HEK293 (cell line): ENCODE results near the gene DBF4B.

ENCODE experiments used
- CTCF ChIA-PET: fragments of 350-600 bp; formaldehyde crosslinking; extraction: SDS; loops from one replicate; lab custom pipeline; 2021; ENCODE audit warnings: antibody characterized with exemption; lab: Yijun Ruan, JAX
- POLR2A ChIA-PET: fragments of 300-600 bp; formaldehyde crosslinking; extraction: SDS; loops from one replicate; lab custom pipeline; 2020; ENCODE audit warnings: antibody characterized with exemption, inconsistent platforms; lab: Yijun Ruan, JAX
- H3K27ac ChIP-seq: fragments of 200-500 bp; sonication (Bioruptor generic); 2 replicates; pipeline ENCODE4 v1.5.1; 2014; ENCODE audit warnings: low read depth, low read length, control low read depth, inconsistent platforms; ENCODE audit errors: extremely low read depth
- H3K36me3 ChIP-seq, 2 experiments: fragments of 200-500 bp in 1 of 2; sonication (Bioruptor generic) in 1 of 2; 1 replicate in 1 of 2; 2 replicates in 1 of 2; pipeline ENCODE4 v1.5.1; 2014 to 2017; ENCODE audit warnings: inconsistent platforms in 2 of 2, low read length in 2 of 2; ENCODE audit not compliant: control insufficient read depth in 2 of 2, insufficient read depth in 1 of 2
- H3K4me1 ChIP-seq: fragments of 200-500 bp; sonication (Bioruptor generic); 2 replicates; pipeline ENCODE4 v1.5.1; 2014; ENCODE audit warnings: mild to moderate bottlenecking, low read length, inconsistent platforms; ENCODE audit not compliant: control insufficient read depth, insufficient read depth
- H3K4me3 ChIP-seq: 2 replicates; pipeline ENCODE4 v1.5.1; 2011; ENCODE audit warnings: low read depth, mild to moderate bottlenecking, control low read depth, low read length, moderate library complexity
- H3K9me3 ChIP-seq: fragments of 200-500 bp; sonication (Bioruptor generic); 2 replicates; pipeline ENCODE4 v1.5.1; 2014; ENCODE audit warnings: low read depth, low read length, inconsistent platforms; ENCODE audit not compliant: control insufficient read depth, insufficient read depth
- GLIS1 ChIP-seq: fragments of 450-650 bp; formaldehyde crosslinking; IDR thresholded peaks from 2 replicates; pipeline ENCODE4 v1.5.1; 2016; ENCODE audit warnings: missing biosample characterization, missing genetic modification characterization
- KLF10 ChIP-seq: fragments of 450-650 bp; IDR thresholded peaks from 2 replicates; pipeline ENCODE4 v1.5.1; 2018; ENCODE audit warnings: missing biosample characterization, mild to moderate bottlenecking, missing genetic modification characterization
- MYNN ChIP-seq: fragments of 450-650 bp; formaldehyde crosslinking; IDR thresholded peaks from 2 replicates; pipeline ENCODE4 v1.5.1; 2016; ENCODE audit warnings: missing biosample characterization, missing genetic modification characterization, borderline replicate concordance
- PRDM4 ChIP-seq: fragments of 450-650 bp; formaldehyde crosslinking; IDR thresholded peaks from 2 replicates; pipeline ENCODE4 v1.5.1; 2017; ENCODE audit warnings: missing biosample characterization, missing genetic modification characterization
- SP3 ChIP-seq: fragments of 450-650 bp; formaldehyde crosslinking; IDR thresholded peaks from 2 replicates; pipeline ENCODE4 v1.5.1; 2016; ENCODE audit warnings: missing biosample characterization, missing genetic modification characterization
- YY2 ChIP-seq: fragments of 450-650 bp; formaldehyde crosslinking; IDR thresholded peaks from 2 replicates; pipeline ENCODE4 v1.5.1; 2016; ENCODE audit warnings: missing biosample characterization, missing genetic modification characterization
- ZBTB44 ChIP-seq: fragments of 450-650 bp; IDR thresholded peaks from 2 replicates; pipeline ENCODE4 v1.5.1; 2018; ENCODE audit warnings: missing biosample characterization, mild to moderate bottlenecking, missing genetic modification characterization
- ZNF175 ChIP-seq: fragments of 450-650 bp; formaldehyde crosslinking; IDR thresholded peaks from 2 replicates; pipeline ENCODE4 v1.5.1; 2016; ENCODE audit warnings: missing biosample characterization, missing genetic modification characterization
- ZNF18 ChIP-seq: fragments of 450-650 bp; formaldehyde crosslinking; IDR thresholded peaks from 2 replicates; pipeline ENCODE4 v1.5.1; 2016; ENCODE audit warnings: missing biosample characterization, missing genetic modification characterization
- ZNF2 ChIP-seq: fragments of 450-650 bp; formaldehyde crosslinking; IDR thresholded peaks from 2 replicates; pipeline ENCODE4 v1.5.1; 2016; ENCODE audit warnings: missing biosample characterization, missing genetic modification characterization
- ZNF341 ChIP-seq: fragments of 450-650 bp; formaldehyde crosslinking; IDR thresholded peaks from 2 replicates; pipeline ENCODE4; 2016; ENCODE audit warnings: low read depth, missing biosample characterization, missing genetic modification characterization
- ZNF366 ChIP-seq: fragments of 450-650 bp; formaldehyde crosslinking; conservative IDR thresholded peaks from 2 replicates; pipeline ENCODE4 v1.5.1; 2016; ENCODE audit warnings: missing biosample characterization, missing genetic modification characterization
- ZNF473 ChIP-seq: fragments of 450-650 bp; formaldehyde crosslinking; IDR thresholded peaks from 2 replicates; pipeline ENCODE4 v1.5.1; 2017; ENCODE audit warnings: missing biosample characterization, missing genetic modification characterization
- ZNF48 ChIP-seq: fragments of 450-650 bp; formaldehyde crosslinking; IDR thresholded peaks from 2 replicates; pipeline ENCODE4 v1.5.1; 2016; ENCODE audit warnings: missing biosample characterization, missing genetic modification characterization
- ZNF596 ChIP-seq: fragments of 450-650 bp; IDR thresholded peaks from 2 replicates; pipeline ENCODE4 v1.5.0; 2018; ENCODE audit warnings: missing biosample characterization, mild to moderate bottlenecking, missing genetic modification characterization, moderate library complexity
- ZNF692 ChIP-seq: fragments of 450-650 bp; formaldehyde crosslinking; IDR thresholded peaks from 2 replicates; pipeline ENCODE4 v1.5.1; 2016; ENCODE audit warnings: missing biosample characterization, missing genetic modification characterization
- ZNF701 ChIP-seq: fragments of 450-650 bp; formaldehyde crosslinking; IDR thresholded peaks from 2 replicates; pipeline ENCODE4 v1.5.1; 2016; ENCODE audit warnings: missing biosample characterization, missing genetic modification characterization
- ZNF837 ChIP-seq: fragments of 450-650 bp; formaldehyde crosslinking; IDR thresholded peaks from 2 replicates; pipeline ENCODE4 v1.5.1; 2016; ENCODE audit warnings: missing biosample characterization, missing genetic modification characterization

The DBF4B gene

GRCh38 chr17:44776628-44777393, 68.3 kb downstream of the DBF4B start:
- POLR2A ChIA-PET, result interaction anchor here (1.0 to 1.1 kb wide), 2 partner anchors 21 to 90 kb away, joined by 3 read pairs; no protein-coding TSS in a partner anchor
- Histone ChIP-seq H3K27ac (no peak overlapping the region), H3K36me3 (peaks cover 0 to 14% of the 10 kb centered on the region in 2 experiments; a peak in 1 of 3 replicates), H3K4me3 (no peak overlapping the region), H3K9me3 (no peaks in the 10 kb centered on the region), H3K4me1 (no peaks in the 10 kb centered on the region)
- CTCF ChIA-PET, result interaction anchor here (1.1 to 18.2 kb wide), 11 partner anchors 21 to 358 kb away, joined by 3 to 461 read pairs (median 13); partner anchors contain the start of genes ACBD4, GJC1 and HIGD1B
- TF ChIP-seq MYNN (tag by site-specific recombination), result no peak
- TF ChIP-seq YY2 (tag by site-specific recombination), result no peak
- TF ChIP-seq PRDM4, result no peak
- no peak for TF ChIP-seq ZNF341 (tag by site-specific recombination)

GRCh38 chr17:44777394-44778348, 69.2 kb downstream of the DBF4B start:
- no peak for TF ChIP-seq KLF10 (tag by site-specific recombination)
- TF ChIP-seq GLIS1 (tag by site-specific recombination), result peak; percentile 70
- CTCF ChIA-PET, result interaction anchor here (0.6 to 18.2 kb wide), 24 partner anchors 16 to 663 kb away, joined by 3 to 461 read pairs (median 6); partner anchors contain the start of genes ACBD4, GJC1 and HIGD1B

GRCh38 chr17:44778656-44779210, 70.3 kb downstream of the DBF4B start:
- Histone ChIP-seq H3K27ac (no peak overlapping the region), H3K4me3 (no peak overlapping the region), H3K9me3 (no peaks in the 10 kb centered on the region), H3K4me1 (no peaks in the 10 kb centered on the region), H3K36me3 (peaks cover 0 to 14% of the 10 kb centered on the region in 2 experiments; a peak in 1 of 3 replicates)
- POLR2A ChIA-PET, result interaction anchor here (0.7 to 1.4 kb wide), 4 partner anchors 54 to 370 kb away, joined by 3 to 5 read pairs (median 4); partner anchors contain the start of gene HEXIM1
- CTCF ChIA-PET, result interaction anchor here (0.7 to 18.2 kb wide), 34 partner anchors 8 to 357 kb away, joined by 3 to 461 read pairs (median 6); partner anchors contain the start of genes ACBD4, GJC1 and HIGD1B
- TF ChIP-seq ZNF2, result no peak
- no peak for TF ChIP-seq ZNF175
- no peak for TF ChIP-seq ZNF692 (tag by site-specific recombination)
- TF ChIP-seq ZNF48, result no peak
- TF ChIP-seq ZNF701 (tag by site-specific recombination), result no peak
- no peak for TF ChIP-seq ZNF341 (tag by site-specific recombination)
- TF ChIP-seq ZNF473 (tag by site-specific recombination), result no peak
- TF ChIP-seq ZNF18 (tag by site-specific recombination), result no peak
- TF ChIP-seq ZNF837 (tag by site-specific recombination), result no peak
- no peak for TF ChIP-seq SP3 (tag by site-specific recombination)
- TF ChIP-seq ZNF366, result no peak
- TF ChIP-seq ZBTB44 (tag by site-specific recombination), result no peak
- TF ChIP-seq ZNF596 (tag by site-specific recombination), result no peak

More at GRCh38 chr17:44777394-44778348, 69.2 kb downstream of the DBF4B start:
- Histone ChIP-seq H3K36me3 (peaks cover 0 to 14% of the 10 kb centered on the region in 2 experiments; a peak in 1 of 3 replicates), H3K4me3 (no peak overlapping the region), H3K27ac (no peak overlapping the region), H3K9me3 (no peaks in the 10 kb centered on the region), H3K4me1 (no peaks in the 10 kb centered on the region)
- POLR2A ChIA-PET, result interaction anchor here (1.0 to 1.1 kb wide), 2 partner anchors 20 to 89 kb away, joined by 3 read pairs; no protein-coding TSS in a partner anchor
